Measurements from ENCODE around the gene DAB2IP.

DNA sequence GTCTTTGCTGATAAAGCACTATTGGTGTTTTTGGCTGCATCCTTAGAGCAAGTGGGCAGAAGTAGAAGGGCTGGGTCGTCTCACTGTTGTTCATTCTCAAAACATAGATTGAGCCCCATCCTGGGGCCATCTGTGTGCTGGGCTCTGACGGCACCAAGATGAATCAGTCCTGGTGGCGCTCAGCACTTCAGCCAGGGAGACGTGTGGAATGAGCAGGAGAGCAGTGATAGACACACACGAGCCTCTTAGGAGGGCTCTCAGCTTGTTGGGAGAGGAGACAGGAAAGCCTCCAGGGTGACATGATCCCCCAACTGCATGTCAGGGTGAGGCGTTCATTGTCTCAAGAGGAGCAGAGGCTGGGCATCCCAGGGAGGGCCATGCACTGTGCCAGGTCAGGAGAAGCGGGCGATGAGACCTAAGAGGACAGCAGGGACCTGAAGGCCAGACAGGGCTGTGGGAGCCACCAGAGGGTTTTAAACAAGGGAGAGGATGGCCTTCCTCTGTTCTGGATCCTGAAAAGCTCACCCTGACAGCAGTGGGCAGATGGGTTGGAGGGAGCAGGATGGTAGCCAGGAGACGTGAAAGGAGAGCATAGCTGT, 115.8 kb downstream of the DAB2IP start:
- TF ChIP-seq, protein P1, sequence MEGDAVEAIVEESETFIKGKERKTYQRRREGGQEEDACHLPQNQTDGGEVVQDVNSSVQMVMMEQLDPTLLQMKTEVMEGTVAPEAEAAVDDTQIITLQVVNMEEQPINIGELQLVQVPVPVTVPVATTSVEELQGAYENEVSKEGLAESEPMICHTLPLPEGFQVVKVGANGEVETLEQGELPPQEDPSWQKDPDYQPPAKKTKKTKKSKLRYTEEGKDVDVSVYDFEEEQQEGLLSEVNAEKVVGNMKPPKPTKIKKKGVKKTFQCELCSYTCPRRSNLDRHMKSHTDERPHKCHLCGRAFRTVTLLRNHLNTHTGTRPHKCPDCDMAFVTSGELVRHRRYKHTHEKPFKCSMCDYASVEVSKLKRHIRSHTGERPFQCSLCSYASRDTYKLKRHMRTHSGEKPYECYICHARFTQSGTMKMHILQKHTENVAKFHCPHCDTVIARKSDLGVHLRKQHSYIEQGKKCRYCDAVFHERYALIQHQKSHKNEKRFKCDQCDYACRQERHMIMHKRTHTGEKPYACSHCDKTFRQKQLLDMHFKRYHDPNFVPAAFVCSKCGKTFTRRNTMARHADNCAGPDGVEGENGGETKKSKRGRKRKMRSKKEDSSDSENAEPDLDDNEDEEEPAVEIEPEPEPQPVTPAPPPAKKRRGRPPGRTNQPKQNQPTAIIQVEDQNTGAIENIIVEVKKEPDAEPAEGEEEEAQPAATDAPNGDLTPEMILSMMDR (conservative IDR thresholded peaks at IDR 0.05; ENCODE audit: low read depth in 2 of 2), result no peak
- TF ChIP-seq POLR2AphosphoS5 (IDR thresholded peaks at IDR 0.05; ENCODE audit: low read depth), result no peak
- TF ChIP-seq ZNF114 (CRISPR knock-in tag; IDR thresholded peaks at IDR 0.05), result no peak
- TF ChIP-seq, protein P2, sequence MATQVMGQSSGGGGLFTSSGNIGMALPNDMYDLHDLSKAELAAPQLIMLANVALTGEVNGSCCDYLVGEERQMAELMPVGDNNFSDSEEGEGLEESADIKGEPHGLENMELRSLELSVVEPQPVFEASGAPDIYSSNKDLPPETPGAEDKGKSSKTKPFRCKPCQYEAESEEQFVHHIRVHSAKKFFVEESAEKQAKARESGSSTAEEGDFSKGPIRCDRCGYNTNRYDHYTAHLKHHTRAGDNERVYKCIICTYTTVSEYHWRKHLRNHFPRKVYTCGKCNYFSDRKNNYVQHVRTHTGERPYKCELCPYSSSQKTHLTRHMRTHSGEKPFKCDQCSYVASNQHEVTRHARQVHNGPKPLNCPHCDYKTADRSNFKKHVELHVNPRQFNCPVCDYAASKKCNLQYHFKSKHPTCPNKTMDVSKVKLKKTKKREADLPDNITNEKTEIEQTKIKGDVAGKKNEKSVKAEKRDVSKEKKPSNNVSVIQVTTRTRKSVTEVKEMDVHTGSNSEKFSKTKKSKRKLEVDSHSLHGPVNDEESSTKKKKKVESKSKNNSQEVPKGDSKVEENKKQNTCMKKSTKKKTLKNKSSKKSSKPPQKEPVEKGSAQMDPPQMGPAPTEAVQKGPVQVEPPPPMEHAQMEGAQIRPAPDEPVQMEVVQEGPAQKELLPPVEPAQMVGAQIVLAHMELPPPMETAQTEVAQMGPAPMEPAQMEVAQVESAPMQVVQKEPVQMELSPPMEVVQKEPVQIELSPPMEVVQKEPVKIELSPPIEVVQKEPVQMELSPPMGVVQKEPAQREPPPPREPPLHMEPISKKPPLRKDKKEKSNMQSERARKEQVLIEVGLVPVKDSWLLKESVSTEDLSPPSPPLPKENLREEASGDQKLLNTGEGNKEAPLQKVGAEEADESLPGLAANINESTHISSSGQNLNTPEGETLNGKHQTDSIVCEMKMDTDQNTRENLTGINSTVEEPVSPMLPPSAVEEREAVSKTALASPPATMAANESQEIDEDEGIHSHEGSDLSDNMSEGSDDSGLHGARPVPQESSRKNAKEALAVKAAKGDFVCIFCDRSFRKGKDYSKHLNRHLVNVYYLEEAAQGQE (IDR thresholded peaks at IDR 0.05; ENCODE audit: unreplicated experiment), result no peak
- TF ChIP-seq CREB1 (CRISPR knock-in tag; IDR thresholded peaks at IDR 0.05; ENCODE audit: low read depth), result no peak
- TF ChIP-seq EZH2 (IDR thresholded peaks at IDR 0.05; ENCODE audit: low read depth, unreplicated experiment), result no peak
- no peak for TF ChIP-seq JUNB (IDR thresholded peaks at IDR 0.05; ENCODE audit: unreplicated experiment)
- TF ChIP-seq EZH2phosphoT487 (IDR thresholded peaks at IDR 0.05; ENCODE audit: unreplicated experiment), result no peak
- TF ChIP-seq STAT1 (IDR thresholded peaks at IDR 0.05; ENCODE audit: unreplicated experiment), result no peak
- TF ChIP-seq ZNF331 (CRISPR knock-in tag; IDR thresholded peaks at IDR 0.05; ENCODE audit: low read depth), result no peak
- TF ChIP-seq NANOG (IDR thresholded peaks at IDR 0.05; ENCODE audit: borderline replicate concordance), result no peak
- TF ChIP-seq, protein P3, sequence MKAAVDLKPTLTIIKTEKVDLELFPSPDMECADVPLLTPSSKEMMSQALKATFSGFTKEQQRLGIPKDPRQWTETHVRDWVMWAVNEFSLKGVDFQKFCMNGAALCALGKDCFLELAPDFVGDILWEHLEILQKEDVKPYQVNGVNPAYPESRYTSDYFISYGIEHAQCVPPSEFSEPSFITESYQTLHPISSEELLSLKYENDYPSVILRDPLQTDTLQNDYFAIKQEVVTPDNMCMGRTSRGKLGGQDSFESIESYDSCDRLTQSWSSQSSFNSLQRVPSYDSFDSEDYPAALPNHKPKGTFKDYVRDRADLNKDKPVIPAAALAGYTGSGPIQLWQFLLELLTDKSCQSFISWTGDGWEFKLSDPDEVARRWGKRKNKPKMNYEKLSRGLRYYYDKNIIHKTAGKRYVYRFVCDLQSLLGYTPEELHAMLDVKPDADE (IDR thresholded peaks at IDR 0.05), result no peak
- TF ChIP-seq, protein P4, sequence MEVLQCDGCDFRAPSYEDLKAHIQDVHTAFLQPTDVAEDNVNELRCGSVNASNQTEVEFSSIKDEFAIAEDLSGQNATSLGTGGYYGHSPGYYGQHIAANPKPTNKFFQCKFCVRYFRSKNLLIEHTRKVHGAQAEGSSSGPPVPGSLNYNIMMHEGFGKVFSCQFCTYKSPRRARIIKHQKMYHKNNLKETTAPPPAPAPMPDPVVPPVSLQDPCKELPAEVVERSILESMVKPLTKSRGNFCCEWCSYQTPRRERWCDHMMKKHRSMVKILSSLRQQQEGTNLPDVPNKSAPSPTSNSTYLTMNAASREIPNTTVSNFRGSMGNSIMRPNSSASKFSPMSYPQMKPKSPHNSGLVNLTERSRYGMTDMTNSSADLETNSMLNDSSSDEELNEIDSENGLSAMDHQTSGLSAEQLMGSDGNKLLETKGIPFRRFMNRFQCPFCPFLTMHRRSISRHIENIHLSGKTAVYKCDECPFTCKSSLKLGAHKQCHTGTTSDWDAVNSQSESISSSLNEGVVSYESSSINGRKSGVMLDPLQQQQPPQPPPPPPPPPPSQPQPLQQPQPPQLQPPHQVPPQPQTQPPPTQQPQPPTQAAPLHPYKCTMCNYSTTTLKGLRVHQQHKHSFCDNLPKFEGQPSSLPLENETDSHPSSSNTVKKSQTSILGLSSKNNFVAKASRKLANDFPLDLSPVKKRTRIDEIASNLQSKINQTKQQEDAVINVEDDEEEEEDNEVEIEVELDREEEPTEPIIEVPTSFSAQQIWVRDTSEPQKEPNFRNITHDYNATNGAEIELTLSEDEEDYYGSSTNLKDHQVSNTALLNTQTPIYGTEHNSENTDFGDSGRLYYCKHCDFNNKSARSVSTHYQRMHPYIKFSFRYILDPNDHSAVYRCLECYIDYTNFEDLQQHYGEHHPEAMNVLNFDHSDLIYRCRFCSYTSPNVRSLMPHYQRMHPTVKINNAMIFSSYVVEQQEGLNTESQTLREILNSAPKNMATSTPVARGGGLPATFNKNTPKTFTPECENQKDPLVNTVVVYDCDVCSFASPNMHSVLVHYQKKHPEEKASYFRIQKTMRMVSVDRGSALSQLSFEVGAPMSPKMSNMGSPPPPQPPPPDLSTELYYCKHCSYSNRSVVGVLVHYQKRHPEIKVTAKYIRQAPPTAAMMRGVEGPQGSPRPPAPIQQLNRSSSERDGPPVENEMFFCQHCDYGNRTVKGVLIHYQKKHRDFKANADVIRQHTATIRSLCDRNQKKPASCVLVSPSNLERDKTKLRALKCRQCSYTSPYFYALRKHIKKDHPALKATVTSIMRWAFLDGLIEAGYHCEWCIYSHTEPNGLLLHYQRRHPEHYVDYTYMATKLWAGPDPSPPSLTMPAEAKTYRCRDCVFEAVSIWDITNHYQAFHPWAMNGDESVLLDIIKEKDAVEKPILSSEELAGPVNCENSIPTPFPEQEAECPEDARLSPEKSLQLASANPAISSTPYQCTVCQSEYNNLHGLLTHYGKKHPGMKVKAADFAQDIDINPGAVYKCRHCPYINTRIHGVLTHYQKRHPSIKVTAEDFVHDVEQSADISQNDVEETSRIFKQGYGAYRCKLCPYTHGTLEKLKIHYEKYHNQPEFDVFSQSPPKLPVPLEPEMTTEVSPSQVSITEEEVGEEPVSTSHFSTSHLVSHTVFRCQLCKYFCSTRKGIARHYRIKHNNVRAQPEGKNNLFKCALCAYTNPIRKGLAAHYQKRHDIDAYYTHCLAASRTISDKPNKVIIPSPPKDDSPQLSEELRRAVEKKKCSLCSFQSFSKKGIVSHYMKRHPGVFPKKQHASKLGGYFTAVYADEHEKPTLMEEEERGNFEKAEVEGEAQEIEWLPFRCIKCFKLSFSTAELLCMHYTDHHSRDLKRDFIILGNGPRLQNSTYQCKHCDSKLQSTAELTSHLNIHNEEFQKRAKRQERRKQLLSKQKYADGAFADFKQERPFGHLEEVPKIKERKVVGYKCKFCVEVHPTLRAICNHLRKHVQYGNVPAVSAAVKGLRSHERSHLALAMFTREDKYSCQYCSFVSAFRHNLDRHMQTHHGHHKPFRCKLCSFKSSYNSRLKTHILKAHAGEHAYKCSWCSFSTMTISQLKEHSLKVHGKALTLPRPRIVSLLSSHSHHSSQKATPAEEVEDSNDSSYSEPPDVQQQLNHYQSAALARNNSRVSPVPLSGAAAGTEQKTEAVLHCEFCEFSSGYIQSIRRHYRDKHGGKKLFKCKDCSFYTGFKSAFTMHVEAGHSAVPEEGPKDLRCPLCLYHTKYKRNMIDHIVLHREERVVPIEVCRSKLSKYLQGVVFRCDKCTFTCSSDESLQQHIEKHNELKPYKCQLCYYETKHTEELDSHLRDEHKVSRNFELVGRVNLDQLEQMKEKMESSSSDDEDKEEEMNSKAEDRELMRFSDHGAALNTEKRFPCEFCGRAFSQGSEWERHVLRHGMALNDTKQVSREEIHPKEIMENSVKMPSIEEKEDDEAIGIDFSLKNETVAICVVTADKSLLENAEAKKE (CRISPR knock-in tag; IDR thresholded peaks at IDR 0.05), result no peak

Data from GM23338 (cell line).